Breast epithelium (tissue), 3 donors: ENCODE data around the gene MBD3L2B.

Source experiments
- CTCF ChIP-seq, 3 donors: fragments of 450-650 bp; IDR thresholded peaks; one replicate each; pipeline ENCODE4 v1.5.1; 2016 to 2017; ENCODE audit warnings: antibody characterized with exemption in 3 of 3, mild to moderate bottlenecking in 3 of 3, moderate library complexity in 3 of 3
- POLR2A ChIP-seq: fragments of 450-650 bp; IDR thresholded peaks from one replicate; pipeline ENCODE4 v1.6.1; 2016; ENCODE audit warnings: antibody characterized with exemption, mild to moderate bottlenecking, moderate library complexity

GRCh38 chr19:7010722-7011593 lies 10.3 kb downstream of the MBD3L2B start:
- no peak for TF ChIP-seq POLR2A
- no peak for TF ChIP-seq CTCF (IDR thresholded peaks at IDR 0.05)
